Right lobe of liver (tissue), 6 donors: ENCODE measurements around the gene PDCD2. TPM values are rescaled to one million over a fixed set of nuclear protein-coding genes. Genes with fewer than 3 reads are reported as not detected.

ENCODE experiments used
- ATAC-seq, 4 donors: fragments of 200-7000 bp; cut with Tn5 transposase; one replicate each; pipeline ENCODE4 v1.9.1; 2020; ENCODE audit warnings: mild to moderate bottlenecking in 4 of 4, moderate library complexity in 4 of 4
- DNase-seq, 3 donors: peaks; one replicate each; pipeline ENCODE4 v3.0.0-alpha.2; 2020
- H3K27ac ChIP-seq, 3 donors: fragments of 200-600 bp; one replicate each; pipeline ENCODE4 v1.8.0; 2022
- H3K27me3 ChIP-seq, 2 donors: fragments of 200-600 bp; one replicate each; pipeline ENCODE4 v1.8.0; 2022
- H3K36me3 ChIP-seq, 4 donors: fragments of 200-600 bp; sonication (generic) in 1 of 4; one replicate each; pipeline versions ENCODE4 v1.5.1 to v1.8.0; 2017 to 2022; ENCODE audit warnings: control low read depth in 1 of 4
- H3K4me1 ChIP-seq, 4 donors: fragments of 200-600 bp; sonication (generic) in 1 of 4; one replicate each; pipeline versions ENCODE4 v1.5.1 to v1.8.0; 2017 to 2022; ENCODE audit warnings: control low read depth in 1 of 4
- H3K4me3 ChIP-seq, 3 donors: fragments of 200-600 bp; one replicate each; pipeline ENCODE4 v1.8.0; 2022
- H3K9me3 ChIP-seq, 4 donors: fragments of 200-600 bp; sonication (generic) in 1 of 4; one replicate each; pipeline versions ENCODE4 v1.5.1 to v1.8.0; 2017 to 2022; ENCODE audit warnings: control low read depth in 1 of 4
- CTCF ChIP-seq, 4 donors: fragments of 200-600 bp in 3 of 4; fragments of 450-650 bp in 1 of 4; IDR thresholded peaks; one replicate each; pipeline versions ENCODE4 v1.5.1 to v1.8.0; 2016 to 2022; ENCODE audit warnings: antibody characterized with exemption in 4 of 4, mild to moderate bottlenecking in 2 of 4
- POLR2A ChIP-seq: fragments of 450-650 bp; IDR thresholded peaks from one replicate; pipeline ENCODE4 v1.6.1; 2017; ENCODE audit warnings: antibody characterized with exemption, mild to moderate bottlenecking
- WGBS: methylation state at CpG from one replicate; pipeline ENCODE4 v1.1.6; 2018; ENCODE audit warnings: low coverage, low lambda C conversion rate; ENCODE audit not compliant: insufficient coverage; ENCODE audit errors: missing lambda C conversion rate; 5-methylcytosine and 5-hydroxymethylcytosine counted together
- intact Hi-C, 2 donors: fragments of 100-400 bp; cut with DNase I; formaldehyde crosslinking; loops; one replicate each; pipeline versions ENCODE4 v1.11.2 to v1.14.1; 2022
- total RNA-seq, 6 experiments: library from RNA; depleted of rRNA in 2 of 6; stranded (reverse); fragments of >200 nt in 2 of 6; fragmentation: NEBNext Ultra II Directional in 3 of 6; extraction: Animal tissue kit (Norgen Biotek cat#: 25700) in 3 of 6; gene quantifications; one replicate each; pipeline versions ENCODE4 v1.1.0 to v1.2.4, GENCODE V29; 2016 to 2023
- donor health status: DM: no; HTN: yes; CAD: no.
- donor health status: DM: no; HTN: no; CAD: no.
- donor health status: DM: no; HTN: no; CAD: no.
- donor health status: DM: no; HTN: yes; CAD: no.
- donor health status: DM: no; HTN: yes; CAD: no.

Gene PDCD2
- total RNA-seq, 6 experiments from 2014 or later, result 22.3 to 57.8 (median 24.0) TPM

- H3K9me3 ChIP-seq, result no peaks in the 10 kb centered on the region
- H3K27me3 ChIP-seq, result no peaks in the 10 kb centered on the region
- WGBS, result 33% methylated on average over 4 of the region's 4 CpGs
- TF ChIP-seq POLR2A (no peak), CTCF (IDR thresholded peaks at IDR 0.05) (no peak)
- DNase-seq (no peak), ATAC-seq (peak in 3 of 4 donors; percentile 43 to 54 (median 44))
- no peak overlapping the region for H3K4me3 ChIP-seq
- intact Hi-C loops, result no loop called here
- peaks cover 7 to 94% (median 46%) of the 10 kb centered on the region in 4 donors for H3K36me3 ChIP-seq
- peaks cover 0 to 14% (median 6%) of the 10 kb centered on the region in 4 donors for H3K4me1 ChIP-seq
- H3K27ac ChIP-seq, result no peak overlapping the region
These were observed 47.1 kb downstream of the PDCD2 start for GRCh38 chr6:170537329-170537728.

GRCh38 chr6:170536671-170537070, 47.8 kb downstream of the PDCD2 start:
- Histone ChIP-seq H3K27me3 (no peaks in the 10 kb centered on the region), H3K4me1 (peaks cover 0 to 14% (median 6%) of the 10 kb centered on the region in 4 donors), H3K36me3 (peaks cover 7 to 87% (median 42%) of the 10 kb centered on the region in 4 donors), H3K27ac (no peak overlapping the region), H3K9me3 (no peaks in the 10 kb centered on the region), H3K4me3 (no peak overlapping the region)
- intact Hi-C loops, result no loop called here
- DNase-seq (no peak), ATAC-seq (no peak)
- WGBS, result 81% methylated on average over 5 of the region's 5 CpGs
- TF ChIP-seq POLR2A (no peak), CTCF (IDR thresholded peaks at IDR 0.05) (no peak)

GRCh38 chr6:170535004-170535403, 49.4 kb downstream of the PDCD2 start:
- peak overlapping the region in 1 of 3 donors; percentile 31 for H3K27ac ChIP-seq
- intact Hi-C loops, result no loop called here
- DNase-seq (no peak), ATAC-seq (peak; percentile 43 to 64 (median 60))
- TF ChIP-seq POLR2A, result no peak
- TF ChIP-seq CTCF (IDR thresholded peaks at IDR 0.05), result no peak
- 73% methylated on average over 4 of the region's 5 CpGs for WGBS
- peaks cover 0 to 14% (median 6%) of the 10 kb centered on the region in 4 donors for H3K4me1 ChIP-seq
- H3K27me3 ChIP-seq, result no peaks in the 10 kb centered on the region
- no peak overlapping the region for H3K4me3 ChIP-seq
- H3K36me3 ChIP-seq, result peaks cover 4 to 71% (median 37%) of the 10 kb centered on the region in 4 donors
- no peaks in the 10 kb centered on the region for H3K9me3 ChIP-seq

GRCh38 chr6:170533792-170534191, 50.6 kb downstream of the PDCD2 start:
- ATAC-seq, result no peak
- H3K9me3 ChIP-seq, result no peaks in the 10 kb centered on the region
- no peak overlapping the region for H3K4me3 ChIP-seq
- H3K27ac ChIP-seq, result no peak overlapping the region
- H3K27me3 ChIP-seq, result no peaks in the 10 kb centered on the region
- H3K36me3 ChIP-seq, result peaks cover 4 to 59% (median 31%) of the 10 kb centered on the region in 4 donors
- 78% methylated on average over 1 of the region's 2 CpGs for WGBS
- peaks cover 0 to 14% (median 6%) of the 10 kb centered on the region in 4 donors for H3K4me1 ChIP-seq
- DNase-seq, result no peak
- intact Hi-C loops, result no loop called here
- TF ChIP-seq CTCF (IDR thresholded peaks at IDR 0.05), result no peak
- TF ChIP-seq POLR2A, result no peak
